HG03575 (cell line): ENCODE results near the gene IQCE.

ENCODE experiments used
- ATAC-seq: cut with Tn5 transposase; IDR thresholded peaks from one replicate; pipeline ENCODE4 v1.9.1; 2021; ENCODE audit not compliant: unreplicated experiment, insufficient number of reproducible peaks, low FRiP score; ENCODE audit errors: extremely low read depth

IQCE gene

DNA sequence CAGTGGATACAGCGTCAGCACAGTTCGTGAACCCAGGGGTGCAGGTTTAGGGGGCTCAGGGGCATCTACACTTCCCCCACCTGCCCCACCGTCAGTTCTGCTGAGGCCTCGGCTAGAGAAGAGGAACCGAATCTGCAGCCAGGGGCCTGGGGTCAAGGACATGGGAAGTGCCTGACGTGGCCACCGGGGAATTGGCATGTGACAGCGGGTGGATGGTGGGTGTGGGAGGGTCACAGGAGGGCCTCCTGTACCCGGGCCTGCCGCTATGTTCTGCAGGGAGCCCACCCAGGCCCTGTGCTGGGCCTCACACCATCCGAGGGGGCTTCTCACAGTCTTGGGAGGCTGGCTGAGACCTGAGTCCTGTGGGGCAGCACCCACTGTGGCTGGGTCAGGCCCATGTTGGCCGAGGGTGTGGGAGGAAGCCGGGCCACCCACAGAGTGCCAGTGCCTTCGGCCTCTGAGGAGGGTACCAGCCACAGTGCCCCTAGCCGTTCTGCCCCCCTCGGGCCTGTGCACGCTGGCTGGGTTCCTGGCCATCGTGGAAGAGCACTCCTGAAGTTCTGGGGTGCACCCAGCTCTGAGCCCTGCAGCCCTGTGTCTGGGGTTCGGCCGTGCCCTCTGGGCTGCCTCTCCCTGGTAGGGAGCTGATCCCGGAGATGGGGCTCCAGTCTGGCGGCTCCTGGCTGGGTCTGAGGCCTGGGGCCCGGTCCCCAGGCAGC lies 78.9 kb downstream of the IQCE start:
- no peak for ATAC-seq

DNA sequence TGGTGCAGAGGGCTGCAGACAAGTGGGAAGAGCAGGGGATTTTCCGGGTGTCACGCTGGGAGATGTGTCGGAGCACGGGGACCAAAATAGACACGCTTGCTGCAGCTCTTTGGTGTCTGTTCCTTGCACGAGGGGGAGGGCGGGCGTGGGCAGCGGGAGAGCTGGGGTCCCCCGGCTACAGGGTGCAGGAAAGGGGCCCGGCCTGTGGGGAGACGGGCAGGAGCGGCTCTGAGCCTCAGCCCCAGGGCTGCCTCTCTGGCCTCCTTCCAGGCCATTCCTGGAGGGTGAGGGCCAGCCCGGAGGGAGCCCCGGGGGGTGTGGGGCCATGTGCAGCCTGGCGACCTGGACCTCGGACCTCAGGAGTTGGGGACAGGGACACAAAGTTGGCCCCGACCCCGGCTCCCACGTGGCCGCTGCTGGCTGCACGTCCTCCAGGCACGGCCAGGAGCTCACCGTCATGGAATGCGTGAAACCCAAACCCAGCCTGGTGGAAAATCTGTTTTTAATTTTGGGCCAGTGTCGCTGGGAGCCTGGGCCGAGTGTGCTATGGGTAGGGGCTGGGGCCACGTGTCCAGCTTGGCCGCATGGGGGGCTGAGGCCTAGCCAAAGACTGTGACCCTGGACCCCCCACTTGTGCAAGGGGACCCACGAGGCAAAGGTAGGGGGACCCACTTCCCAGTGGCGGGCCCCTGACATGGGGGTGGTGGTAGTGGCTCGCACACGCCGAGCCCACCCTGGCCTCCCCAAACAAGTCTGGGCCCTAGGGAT lies 79.6 kb downstream of the IQCE start:
- no peak for ATAC-seq

DNA sequence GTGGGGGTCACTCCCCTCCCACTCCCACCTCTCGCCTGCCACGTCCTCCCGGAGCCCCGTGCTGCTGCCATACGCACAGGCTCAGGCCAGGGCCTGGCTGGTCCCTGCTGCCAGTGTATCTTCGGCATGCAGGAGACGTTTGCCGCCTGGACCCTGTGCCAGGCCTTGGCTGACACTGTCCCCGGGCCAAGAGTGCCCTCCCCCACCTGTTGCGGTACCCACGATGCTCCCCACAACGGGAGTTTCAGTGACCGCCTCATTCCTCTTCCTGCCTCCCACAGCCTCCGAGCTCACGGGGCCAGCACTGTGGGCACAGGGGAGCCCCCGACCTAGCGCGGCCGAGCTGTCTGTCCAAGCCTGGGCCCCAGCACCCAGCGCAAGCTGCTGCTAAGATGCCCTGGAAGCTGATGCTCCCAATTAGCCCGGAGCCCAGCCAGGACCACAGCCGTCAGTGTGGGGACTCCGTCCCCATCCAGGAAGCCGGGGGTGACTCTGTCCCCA lies 80.5 kb downstream of the IQCE start:
- ATAC-seq: no peak

DNA sequence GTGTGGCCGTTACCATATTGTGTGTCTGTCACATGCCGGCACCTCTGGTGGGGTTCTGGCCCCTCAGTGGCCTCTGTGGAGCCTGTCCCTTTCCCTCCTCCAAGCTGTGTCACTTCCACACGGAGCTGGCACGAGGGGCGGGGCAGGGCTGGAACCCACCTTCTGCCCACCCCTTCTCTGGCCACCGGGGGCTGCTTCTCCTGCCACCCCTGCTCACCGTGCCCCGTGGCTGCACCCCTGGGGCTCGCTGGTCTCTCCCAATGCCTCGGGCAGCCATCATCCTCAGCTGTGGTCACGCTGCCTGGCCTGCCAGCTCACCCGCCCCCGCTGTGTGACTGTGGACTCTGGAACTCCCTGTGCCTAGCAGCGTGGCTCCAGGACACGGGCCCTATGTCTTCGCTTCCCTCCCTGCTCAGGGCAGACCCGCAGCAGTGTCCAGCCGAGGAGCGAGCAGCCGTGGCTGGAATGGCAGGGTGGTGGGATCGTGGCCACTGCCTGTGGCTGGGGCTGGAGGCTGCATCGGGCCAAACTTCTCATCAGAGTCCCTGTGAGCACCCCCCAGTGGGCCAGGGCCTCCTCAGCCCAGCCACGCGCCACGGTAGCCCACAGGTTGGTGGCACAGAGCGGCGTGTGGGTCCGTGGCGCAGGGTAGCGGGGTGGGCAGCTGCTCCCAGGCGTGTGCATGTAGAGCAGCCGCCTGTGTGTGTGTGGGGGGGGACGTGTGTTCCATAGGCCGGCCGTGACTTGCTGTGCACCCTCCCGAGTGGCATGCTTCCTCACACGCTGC lies 81.1 kb downstream of the IQCE start:
- ATAC-seq: no peak

DNA sequence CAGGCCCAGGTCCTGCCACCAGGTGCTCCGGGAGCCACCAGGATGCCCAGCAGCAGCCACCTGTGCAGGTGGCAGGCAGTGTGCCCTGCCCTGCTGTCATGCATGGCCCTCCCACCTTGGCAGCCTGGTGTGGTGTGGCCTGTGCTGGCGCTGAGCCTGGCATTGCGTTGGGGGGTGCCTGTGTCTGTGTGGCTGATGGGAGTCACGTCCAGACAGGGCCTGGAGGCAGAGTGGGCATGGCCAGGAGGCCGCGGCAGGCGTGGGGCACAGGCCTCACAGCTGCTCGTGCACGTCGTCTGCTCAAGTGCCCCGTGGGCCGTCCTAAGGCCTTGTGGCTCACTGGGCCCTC lies 81.7 kb downstream of the IQCE start:
- no peak for ATAC-seq

DNA sequence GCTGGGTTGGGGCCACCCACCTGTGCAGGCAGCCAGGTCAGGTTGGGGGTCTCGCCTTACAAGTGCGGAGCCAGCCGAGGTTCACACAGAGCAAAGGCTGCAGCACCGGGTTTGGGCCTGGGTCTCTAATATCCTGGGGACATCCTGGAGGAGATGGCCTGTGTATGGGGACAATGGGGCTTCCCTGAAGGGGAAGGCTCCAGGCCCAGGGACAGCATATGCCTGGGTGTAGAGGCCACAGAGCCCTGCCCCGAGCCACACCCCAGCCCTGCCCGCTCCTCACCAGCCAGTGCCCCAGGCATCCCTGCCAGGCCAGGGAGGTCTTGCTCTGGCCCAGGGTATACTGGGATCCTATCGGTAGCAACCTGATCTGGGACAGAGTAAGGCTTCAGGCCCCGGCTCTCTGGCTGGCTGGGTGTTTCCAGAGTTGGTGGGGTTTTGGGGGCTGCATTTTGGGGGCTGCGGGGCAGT lies 82.1 kb downstream of the IQCE start:
- no peak for ATAC-seq

DNA sequence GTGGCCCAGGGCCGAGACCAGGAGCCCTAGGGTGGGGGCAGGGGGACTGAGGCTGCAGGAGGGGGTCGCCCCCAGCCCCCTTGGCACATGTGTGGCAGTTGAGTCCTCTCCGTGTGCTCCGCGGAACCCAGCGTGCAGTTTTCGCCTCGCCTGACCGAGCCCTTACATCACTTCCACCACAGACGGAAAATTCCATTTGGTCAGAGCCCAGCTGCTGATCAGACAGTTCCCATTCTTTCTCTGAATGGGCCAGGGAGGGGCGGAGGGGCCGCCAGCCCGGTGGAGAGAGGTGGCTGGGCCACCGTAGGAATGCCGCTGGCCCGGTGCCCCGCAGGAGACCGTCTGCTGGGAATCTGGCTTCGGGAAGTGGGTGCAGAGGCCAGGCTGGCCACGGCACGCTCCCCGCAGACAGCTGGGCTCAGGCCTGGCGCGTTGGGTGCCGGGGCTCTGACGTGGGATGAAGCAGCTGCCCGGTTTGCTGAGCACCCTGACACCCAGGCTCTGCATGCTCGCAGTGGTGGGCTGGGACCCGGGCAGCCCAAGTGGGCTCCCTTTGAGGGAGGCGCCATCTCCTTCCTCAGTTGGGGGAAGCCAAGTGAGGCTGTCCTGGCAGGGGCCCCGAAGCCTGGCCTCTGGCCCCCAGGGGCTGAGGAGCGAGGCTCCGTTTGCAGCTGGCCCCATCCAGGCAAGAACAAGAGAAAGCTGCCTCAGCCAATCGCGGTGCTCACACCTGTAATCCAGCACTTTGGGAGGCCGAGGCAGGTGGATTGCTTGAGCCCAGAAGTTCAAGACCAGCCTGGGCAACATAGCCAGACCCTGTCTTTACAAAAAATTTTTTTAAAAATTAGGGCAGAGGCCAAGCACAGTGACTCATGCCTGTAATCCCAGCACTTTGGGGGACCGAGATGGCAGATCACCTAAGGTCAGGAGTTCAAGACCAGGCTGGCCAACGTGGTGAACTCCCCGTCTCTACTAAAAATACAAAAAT lies 82.9 kb downstream of the IQCE start:
- no peak for ATAC-seq

DNA sequence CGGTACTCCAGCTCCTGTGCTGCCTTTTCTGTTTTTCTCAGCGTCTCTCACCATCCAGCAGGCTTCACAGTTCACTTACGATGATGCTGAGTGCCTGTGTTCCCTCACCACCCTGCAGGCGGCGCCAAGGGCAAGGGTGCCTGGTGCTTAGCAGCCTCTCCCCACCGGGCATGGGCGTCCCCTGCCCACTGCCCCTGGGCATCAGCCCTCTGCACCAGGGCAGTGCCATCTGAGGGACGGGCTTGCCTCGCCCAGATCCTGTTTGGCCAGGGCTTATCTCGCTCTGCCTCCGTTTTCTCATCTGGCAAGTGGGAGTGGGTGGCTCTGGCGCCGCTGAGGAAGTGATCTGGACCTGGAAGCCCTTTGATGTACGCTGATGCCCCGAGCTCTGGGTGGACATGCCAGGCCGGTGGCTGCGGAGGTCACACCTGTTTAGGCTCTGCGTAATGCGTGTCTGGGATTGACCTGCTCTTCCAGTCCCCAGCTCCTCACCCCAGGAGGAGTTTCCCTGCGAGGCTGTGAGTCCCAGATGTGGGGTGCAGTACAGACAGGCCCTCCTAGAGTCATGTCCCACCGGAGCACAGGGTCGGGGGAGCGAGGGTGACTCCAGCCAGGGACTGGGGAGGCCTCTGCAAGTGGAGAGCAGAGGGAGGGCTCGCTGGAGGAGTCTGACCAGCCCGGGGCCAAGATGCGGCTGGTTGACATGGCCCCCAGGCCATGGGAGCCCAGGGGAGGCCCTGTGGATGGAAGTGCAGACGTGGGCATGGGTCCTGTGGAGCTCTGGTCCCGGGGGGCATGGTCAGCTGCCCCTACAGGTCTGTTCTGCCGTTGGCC lies 84.8 kb downstream of the IQCE start:
- ATAC-seq: no peak

DNA sequence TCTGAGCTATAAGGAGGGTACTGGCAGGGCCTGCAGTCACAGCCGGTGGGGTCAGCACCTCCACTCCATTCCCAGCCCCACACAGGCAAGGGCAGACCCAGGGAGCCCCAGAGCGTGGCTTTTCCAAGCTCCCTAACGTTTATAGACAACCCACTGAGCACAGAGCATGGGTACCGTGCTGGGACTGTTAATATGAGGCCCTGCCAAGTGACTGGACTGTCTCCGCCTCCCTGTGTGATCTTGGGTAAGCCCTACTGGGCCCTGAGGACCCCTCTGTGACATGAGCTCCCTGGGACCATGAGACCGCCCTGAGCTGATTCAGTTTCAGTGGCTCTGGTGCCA lies 85.4 kb downstream of the IQCE start:
- no peak for ATAC-seq

DNA sequence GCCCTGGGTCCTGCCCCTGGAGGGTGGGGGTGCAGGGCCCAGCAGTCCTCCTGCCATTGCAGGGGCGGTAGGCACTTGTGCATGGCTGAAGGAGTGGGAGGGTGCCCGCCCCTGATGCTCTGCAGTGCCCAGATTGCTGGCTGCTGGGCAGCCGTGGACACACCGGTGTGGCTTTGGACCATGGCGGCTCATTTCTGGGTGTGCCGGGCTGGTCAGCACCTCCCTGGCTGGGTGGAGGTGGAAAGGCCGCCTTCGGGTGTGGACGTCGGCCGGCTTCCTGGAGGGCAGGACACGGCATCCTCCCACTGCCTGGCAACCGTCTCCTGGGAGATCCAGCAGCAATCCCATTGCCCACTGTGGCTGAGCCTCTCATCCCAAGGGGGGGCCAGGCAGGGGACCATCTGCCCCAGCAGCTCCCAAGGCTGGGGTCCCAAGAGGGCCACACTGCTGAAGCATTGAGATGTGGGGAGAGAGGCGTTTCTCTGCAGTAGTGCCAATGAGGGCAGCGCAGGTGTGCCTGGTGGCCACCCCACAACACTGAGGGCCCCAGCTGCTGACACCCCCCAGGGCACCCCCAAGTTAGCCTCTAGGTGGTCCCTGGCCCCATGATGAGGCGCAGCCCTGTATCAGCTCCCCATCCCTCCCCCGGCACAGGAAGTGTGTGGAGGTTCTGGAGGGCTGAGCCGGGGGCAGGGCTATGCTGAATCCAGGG lies 85.9 kb downstream of the IQCE start:
- ATAC-seq: no peak

DNA sequence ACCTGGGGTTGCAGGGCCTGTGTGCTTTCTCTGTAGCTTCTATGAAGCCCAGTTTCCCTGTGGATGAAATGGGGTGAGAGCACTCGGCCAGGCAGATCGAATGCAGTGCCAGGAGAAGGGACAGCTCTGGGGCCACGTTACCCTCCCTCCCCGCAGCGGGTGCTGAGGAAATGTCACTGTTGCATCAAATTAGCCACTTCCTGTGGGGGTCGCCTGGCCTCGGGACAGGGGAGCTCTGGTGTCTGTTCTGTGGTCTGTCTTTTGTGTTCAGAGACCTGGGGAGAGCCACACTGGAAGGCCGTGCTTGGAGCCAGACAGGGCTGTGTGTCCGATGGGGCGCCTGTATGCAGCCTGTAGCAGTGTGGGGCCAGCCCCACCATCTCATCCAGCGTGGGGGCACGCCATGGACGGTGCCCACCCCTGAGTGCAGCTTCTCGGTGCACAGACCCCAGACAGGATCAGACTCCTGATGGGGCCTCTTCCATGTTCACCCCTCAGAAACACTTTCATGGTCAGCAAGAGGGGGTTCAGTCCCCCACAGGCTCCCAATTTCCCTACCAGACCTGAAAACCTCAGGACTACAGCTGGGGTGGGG lies 86.6 kb downstream of the IQCE start:
- no peak for ATAC-seq

DNA sequence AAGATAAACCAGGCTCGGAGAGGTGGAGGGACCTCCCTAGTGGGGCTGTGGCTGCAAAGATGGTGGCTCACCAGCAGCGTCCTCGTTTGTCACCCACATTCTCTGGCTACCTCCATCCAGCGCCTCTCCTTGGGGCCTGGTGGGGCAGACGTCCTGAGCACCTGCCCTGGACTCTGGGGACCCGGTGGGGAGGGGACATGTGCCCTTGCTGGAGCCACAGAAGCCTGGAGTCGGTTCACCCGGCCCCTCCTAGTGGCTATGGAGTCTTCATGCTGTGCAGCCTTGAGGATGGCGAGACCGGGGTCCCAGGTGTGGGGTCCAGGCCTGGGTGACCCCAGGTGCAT lies 87.5 kb downstream of the IQCE start:
- ATAC-seq: no peak

DNA sequence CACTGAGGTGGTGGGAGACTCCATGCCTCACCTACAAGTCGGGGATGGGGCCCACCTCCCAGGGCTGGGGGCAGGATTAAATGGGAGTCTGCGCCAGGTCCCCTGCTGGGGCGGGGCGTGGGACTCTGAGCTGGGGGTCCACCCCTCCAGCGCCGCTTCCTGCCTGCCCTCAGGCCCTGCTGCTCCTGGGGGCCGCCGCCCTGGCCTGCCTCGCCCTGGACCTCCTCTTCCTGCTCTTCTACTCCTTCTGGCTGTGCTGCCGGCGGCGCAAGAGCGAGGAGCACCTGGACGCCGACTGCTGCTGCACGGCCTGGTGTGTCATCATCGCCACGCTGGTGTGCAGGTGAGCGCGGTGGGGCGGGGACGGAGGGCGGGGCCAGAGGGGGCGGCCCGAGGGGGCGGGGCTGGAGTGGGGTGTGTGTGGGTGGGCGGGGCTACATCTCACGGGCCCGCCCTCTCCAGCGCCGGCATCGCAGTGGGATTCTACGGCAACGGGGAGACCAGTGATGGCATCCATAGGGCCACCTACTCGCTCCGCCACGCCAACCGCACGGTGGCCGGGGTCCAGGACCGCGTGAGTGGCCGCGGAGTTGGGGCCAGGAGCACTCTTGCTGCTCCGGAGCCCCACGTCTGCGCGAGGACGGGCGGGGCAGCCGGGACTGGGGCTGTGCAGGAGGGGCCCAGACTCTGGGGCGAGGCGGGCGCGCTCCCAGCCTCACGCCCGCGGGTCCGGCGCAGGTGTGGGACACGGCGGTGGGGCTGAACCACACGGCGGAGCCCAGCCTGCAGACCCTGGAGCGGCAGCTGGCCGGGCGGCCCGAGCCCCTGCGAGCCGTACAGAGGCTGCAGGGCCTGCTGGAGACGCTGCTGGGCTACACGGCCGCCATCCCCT lies 88.1 kb downstream of the IQCE start:
- no peak for ATAC-seq

DNA sequence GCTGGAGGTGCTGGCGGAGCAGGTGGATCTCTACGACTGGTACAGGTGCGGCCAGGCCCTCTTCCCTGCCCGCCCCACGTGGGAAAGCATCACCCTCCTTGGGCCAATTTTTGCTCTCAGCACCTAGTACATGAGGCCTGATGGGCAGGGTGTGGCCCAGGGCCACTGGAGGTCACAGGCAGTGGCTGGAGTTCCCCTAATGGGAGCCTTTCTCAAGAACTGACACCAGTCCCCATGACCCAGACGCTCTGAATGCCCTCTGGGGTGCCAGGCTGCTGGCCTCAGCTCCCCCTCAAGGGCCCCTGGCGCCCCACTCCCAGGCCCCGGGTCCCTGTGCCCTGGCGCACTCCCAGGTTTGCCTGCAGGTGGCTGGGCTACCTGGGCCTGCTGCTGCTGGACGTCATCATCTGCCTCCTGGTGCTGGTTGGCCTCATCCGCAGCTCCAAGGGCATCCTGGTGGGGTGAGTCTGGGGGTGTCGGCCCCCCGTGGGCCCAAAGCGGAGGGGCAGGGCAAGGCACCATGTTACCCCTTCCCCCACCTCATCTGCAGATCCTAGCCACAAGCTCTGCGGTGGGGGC lies 88.9 kb downstream of the IQCE start:
- ATAC-seq: no peak

DNA sequence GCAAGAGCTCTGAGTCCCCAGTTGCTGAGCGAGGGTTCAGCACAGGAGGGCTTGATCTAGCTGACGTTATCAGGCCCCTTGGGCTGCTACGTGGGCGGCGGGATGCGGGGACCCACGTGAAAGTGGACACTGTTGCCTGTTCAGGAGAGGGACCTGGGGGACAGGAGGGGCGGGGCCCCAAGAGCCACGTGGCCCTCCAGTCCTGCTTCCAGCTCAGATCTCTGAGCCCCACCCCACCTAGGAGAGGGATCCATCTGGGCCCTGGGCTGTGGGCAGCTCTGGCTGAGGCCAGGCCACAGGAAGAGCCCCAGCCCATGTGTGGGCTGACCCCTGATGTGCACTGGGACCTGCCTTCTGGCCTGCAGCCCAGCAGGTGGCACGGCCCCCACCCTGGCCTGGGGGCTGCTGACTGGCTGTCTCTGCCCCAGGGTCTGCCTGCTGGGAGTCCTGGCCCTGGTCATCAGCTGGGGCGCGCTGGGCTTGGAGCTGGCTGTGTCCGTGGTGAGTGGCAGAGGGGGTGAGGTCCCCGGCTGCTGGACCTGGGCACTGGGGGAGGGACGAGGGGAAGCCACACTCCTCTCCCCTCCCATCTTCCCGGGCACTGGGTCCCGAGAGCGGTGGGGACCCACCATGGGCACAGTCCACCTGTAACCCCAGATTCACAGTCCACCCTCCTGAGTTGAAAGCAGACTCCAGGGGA lies 90.5 kb downstream of the IQCE start:
- ATAC-seq: no peak
